ENCODE data around the gene CHIT1.
"Not testable (repeated sequence)": the region's sequence is repeated elsewhere in the genome, so short reads cannot be mapped to it uniquely, and the experiment has no call there.

Gene CHIT1

DNA sequence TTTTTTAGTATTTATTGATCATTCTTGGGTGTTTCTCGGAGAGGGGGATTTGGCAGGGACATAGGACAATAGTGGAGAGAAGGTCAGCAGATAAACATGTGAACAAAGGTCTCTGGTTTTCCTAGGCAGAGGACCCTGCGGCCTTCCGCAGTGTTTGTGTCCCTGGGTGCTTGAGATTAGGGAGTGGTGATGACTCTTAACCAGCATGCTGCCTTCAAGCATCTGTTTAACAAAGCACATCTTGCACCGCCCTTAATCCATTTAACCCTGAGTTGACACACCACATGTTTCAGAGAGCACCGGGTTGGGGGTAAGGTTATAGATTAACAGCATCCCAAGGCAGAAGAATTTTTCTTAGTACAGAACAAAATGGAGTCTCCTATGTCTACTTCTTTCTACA lies 36.7 kb upstream of the CHIT1 start:
- DNase-seq (ENCODE audit: low read depth in 2 of 2), result not testable (repeated sequence)

DNA sequence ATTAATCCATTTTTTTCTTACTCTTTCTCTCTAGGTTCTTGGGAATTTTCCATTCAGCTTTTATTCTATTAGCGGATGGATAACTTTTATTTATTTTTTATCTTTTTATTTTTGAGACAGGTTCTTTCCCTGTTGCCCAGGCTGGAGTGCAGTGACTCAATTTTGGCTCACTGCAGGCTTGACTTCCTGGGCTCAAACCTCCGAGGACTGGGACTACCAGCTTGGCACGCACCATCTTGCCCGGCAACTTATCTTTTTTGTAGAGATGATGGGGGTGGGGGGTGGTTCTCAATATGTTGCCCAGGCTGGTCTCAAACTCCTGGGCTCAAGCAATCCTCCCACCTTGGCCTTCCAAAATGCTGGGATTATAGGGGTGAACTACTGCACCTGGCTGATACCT lies 36.1 kb upstream of the CHIT1 start:
- DNase-seq (ENCODE audit: low read depth in 2 of 2), result no peak

DNA sequence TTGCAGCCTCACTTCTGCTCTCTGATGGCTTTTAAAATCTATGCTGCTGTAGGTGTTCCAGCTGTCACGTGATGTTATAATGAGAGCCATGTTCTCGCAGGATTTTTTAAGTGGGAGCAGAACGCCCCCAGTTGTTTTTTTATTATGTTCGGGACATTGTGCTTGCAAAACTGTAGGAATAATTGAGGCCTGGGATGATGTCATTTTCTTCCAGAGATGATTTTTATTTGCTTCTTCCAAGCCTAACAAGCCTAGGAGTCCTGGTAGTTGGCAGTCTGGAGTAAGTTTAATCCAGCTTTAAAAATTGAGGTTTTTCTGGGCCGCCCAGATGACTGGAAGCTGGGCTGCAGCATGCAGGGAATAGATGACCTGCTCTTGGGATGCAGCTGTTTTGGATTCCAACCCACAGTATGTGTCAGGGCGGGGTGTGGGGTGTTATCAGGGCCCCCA lies 34.6 kb upstream of the CHIT1 start:
- DNase-seq (ENCODE audit: low read depth in 2 of 2), result no peak

- no peak for DNase-seq (ENCODE audit: low read depth in 2 of 2)
Observed at GRCh38 chr1:203263496-203263895, 34.0 kb upstream of the CHIT1 start.

DNA sequence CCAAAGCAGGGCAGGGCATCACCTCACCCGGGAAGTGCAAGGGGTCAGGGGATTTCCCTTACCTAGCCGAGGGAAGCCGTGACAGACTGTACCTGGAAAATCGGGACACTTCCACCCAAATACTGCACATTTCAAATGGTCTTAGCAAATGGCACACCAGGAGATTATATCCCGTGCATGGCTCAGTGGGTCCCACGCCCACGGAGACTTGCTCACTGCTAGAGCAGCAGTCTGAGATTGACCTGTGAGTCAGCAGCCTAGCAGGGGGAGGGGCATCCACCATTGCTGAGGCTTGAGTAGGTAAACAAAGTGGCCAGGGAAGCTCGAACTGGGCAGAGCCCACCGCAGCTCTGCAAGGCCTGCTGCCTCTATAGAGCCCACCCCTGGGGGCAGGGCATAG lies 27.2 kb upstream of the CHIT1 start:
- DNase-seq (ENCODE audit: low read depth in 2 of 2), result not testable (repeated sequence)

DNA sequence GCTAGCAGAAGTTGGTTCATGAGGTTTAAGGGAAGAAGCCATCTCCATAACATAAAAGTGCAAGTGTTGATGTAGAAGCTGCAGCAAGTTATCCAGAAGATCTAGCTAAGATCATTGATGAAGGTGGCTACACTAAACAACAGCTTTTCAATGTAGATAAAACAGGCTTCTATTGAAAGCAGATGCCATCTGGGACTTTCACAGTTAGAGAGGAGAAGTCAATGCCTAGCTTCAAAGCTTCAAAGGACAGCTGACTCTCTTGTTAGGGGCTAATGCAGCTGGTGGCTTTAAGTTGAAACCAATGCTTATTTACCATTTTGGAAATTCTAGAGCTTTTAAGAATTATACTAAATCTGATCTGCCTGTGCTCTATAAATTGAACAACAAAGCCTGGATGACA lies 25.3 kb upstream of the CHIT1 start:
- DNase-seq (ENCODE audit: low read depth in 2 of 2), result not testable (repeated sequence)

GRCh38 chr1:203252678-203253077 lies 23.2 kb upstream of the CHIT1 start:
- no peak for DNase-seq (ENCODE audit: low read depth in 2 of 2)

DNA sequence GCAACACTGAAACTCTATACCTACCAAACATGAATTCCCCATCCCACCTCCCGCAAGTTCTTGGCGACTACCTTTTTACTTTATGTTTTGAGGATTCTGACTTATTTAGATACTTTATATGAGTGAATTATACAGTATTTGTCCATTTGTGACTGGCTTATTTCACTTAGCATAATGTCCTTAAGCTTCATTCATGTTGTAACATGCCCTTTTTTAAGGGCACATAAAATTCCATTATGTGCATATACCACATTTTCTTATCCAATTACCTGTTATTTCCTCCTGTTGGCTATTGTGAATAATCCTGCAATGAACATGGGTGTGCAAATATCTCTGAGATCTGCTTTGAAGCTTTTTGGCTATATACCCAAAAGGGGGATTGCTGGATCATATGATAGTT lies 22.0 kb upstream of the CHIT1 start:
- DNase-seq (ENCODE audit: low read depth in 2 of 2), result no peak

DNA sequence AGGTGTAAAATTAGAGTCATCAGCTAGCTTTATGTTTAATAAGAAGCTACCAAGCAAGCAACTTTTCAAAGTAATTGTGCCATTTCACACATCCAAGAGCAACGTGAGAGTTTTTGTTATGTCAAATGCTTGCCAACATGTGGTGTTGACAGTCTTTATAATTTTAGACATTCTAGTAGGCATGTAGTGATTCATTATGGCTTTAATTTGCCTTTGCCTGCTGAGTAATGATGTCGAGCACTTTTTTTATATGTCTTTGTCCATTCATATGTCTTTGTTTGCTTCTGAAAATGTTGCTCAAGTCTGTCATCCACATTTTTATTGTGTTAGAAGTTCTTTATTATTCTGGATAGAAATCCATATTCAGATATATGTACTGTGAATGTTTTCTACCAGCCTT lies 21.4 kb upstream of the CHIT1 start:
- no peak for DNase-seq (ENCODE audit: low read depth in 2 of 2)

GRCh38 chr1:203244776-203245175 lies 15.3 kb upstream of the CHIT1 start:
- no peak for DNase-seq (ENCODE audit: low read depth in 2 of 2)

DNA sequence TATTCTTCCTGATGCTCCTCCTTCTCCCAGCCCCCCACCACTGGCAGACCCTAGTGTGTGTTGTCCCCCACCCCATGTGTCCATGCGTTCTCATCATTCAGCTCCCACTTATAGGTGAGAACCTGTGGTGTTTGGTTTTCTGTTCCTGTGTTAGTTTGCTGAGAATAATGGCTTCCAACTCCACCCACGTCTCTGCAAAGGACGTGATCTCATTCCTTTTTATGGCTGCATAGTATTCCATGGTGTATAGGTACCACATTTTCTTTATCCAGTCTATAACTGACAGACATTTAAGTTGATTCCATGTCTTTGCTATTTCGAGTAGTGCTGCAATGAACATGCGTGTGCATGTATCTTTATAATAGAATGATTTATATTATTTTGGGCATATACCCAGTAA lies 12.2 kb upstream of the CHIT1 start:
- not testable (repeated sequence) for DNase-seq (ENCODE audit: low read depth in 2 of 2)

GRCh38 chr1:203239526-203240305 lies 10.2 kb upstream of the CHIT1 start:
- DNase-seq (ENCODE audit: low read depth in 2 of 2), result no peak

DNA sequence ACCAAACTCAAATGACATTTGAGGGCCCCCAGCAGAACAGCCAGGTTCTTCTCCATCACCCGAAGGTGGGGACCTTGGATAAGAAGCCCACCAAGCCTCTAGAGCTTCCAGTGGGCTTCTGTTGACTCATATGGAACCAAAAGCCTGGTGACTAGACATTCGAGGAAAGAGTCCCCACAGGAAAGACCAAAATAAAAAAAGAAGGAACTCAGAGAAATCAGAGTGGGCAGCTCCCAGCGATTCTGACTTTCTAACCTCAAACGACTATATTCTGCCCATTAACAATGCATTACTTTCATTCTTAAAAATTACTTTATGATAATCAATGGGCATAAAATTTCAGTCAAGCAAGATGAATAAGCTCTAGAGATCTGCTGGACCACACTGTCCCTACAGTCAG lies 9.6 kb upstream of the CHIT1 start:
- DNase-seq (ENCODE audit: low read depth in 2 of 2), result no peak

GRCh38 chr1:203238535-203238934 lies 9.1 kb upstream of the CHIT1 start:
- no peak for DNase-seq (ENCODE audit: low read depth in 2 of 2)

GRCh38 chr1:203234901-203235300 lies 5.4 kb upstream of the CHIT1 start:
- DNase-seq (ENCODE audit: low read depth in 2 of 2), result not testable (repeated sequence)

GRCh38 chr1:203228670-203229069 lies 803 bp downstream of the CHIT1 start:
- DNase-seq (ENCODE audit: low read depth in 2 of 2), result no peak

DNA sequence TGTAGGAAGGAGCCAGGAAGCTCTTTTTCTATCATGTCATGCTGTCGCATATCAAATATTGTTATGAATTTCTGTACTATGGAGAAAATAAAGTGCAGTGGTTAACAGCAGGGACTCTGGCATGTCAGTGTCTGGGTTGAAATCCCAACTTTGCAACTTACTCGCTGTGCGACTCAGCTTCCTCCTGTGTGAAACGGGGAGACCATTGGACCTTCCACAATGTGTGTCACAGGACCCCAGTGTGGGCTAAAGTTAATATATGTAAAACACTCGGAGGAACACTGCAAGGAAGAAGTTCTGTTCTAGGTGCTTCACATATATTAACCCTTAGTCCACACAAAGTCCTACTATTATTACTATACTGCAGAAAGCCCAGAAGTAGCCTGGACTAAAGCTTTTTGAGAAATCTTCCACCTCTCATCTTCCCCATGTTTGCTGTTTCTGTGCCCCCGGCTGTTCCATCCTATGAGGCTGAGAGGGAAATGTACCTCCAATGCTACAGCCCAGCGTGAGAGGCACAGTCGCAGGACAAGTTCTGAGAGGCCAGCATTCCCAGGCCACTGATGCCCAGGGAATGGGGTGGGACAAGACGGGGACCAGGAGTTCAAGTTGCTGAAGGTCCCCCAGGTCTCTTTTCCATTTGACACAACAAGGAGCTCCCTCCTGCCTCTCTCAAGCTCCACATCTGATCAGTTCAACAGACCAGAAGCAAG lies 1.9 kb downstream of the CHIT1 start:
- no peak for DNase-seq (ENCODE audit: low read depth in 2 of 2)

- DNase-seq (ENCODE audit: low read depth in 2 of 2), result no peak
Observed at GRCh38 chr1:203225071-203225470, 4.4 kb downstream of the CHIT1 start.

- DNase-seq (ENCODE audit: low read depth in 2 of 2), result no peak
Observed at GRCh38 chr1:203223012-203223775, 6.3 kb downstream of the CHIT1 start.

DNA sequence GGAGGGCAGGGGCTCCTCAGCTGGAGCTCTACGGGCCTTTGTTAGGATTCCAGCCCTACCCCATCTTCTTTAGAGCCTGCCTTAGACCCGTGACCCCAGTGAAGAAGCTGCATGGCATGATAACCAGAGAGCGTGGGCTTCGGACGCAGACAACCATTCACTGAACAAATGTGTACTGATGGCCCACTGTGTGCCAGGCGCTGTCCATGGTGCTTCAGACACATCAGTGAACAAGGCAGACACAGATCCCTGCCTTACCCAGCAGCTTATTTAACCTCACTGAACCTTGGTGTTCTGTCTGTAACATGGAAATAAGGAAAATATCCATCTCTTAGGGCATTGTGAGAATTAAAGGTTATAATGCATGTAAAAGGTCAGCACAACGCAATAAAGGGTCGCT lies 9.5 kb downstream of the CHIT1 start:
- no peak for DNase-seq (ENCODE audit: low read depth in 2 of 2)

- no peak for DNase-seq (ENCODE audit: low read depth in 2 of 2)
Observed at GRCh38 chr1:203219171-203219570, 10.3 kb downstream of the CHIT1 start.

DNA sequence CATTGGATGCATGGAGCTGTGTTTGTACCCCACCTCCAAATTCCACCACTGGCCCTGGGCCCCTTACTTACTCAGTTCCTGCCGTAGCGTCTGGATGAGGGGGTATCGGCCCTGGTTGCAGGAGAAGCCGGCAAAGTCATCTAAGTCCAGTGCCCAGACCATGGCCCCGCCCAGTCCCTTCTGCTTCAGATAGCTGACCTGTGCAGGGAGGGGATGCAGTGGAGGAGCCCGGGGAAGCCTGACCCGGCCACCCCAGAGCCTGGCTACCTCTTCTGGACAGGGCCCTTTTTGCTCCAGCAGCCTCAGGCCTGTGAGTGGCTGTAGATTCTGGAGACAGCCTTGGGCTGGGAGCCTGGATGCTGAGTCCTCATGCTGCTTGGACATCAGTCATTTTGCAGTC lies 11.8 kb downstream of the CHIT1 start:
- no peak for DNase-seq (ENCODE audit: low read depth in 2 of 2)
